Medulla oblongata (tissue), 1 donor: Measurements from ENCODE around the gene NFATC3.
"Not testable (repeated sequence)": the region's sequence is repeated elsewhere in the genome, so short reads cannot be mapped to it uniquely, and the experiment has no call there.

Experiments used
- DNase-seq: peaks from one replicate; pipeline ENCODE4 v3.0.0-alpha.2; 2015; ENCODE audit errors: extremely low spot score

Gene NFATC3

DNA sequence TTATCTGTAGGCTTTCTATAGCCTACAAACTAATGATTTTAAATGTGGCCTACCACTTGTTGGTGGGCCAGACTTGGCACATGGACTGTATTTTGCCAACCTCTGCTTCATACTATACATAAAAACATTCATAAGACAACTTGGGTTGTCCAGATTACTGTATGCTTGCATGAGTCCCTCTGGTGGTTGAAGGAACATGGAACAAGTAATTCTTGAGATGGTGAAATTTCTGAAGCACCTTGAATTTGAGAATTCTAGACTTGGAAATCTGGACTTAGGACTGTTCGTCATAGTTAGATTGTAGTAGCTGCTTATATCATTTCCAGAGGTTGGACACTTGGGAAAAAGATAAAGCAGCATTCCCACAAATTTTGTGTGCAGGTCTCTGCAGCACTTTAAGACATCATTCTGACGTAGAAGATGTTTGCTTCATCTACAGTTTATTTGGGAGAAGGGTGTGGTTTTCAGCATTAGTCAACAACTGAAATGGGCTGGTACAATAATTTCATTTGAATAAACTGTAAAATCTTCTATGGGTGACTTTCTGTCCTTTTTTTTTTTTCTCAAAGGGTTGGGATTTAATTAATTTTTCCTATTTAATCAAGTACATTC, 31.2 kb downstream of the NFATC3 start:
- DNase-seq = no peak

DNA sequence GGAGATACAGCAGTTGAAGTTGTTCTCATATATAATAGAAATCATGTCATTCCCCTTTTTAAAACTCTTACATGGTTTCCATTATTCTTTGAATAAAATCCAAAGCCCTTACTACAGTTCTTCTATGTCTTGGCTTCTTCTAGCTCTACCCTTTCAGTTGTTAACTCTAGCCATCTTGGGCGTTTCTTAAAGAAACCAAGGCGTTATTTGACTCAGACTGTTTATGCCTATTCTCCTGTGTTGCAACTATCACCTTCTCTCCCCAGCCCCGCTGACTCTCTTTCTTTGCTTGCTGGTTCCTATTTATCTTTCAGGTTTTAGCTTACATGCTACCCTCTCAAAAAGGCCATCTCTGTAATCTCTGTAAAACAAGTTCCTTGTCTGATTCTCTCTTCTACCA, 32.7 kb downstream of the NFATC3 start:
- DNase-seq = no peak

- not testable (repeated sequence) for DNase-seq
These were observed 33.8 kb downstream of the NFATC3 start for GRCh38 chr16:68118954-68119353.

GRCh38 chr16:68120496-68120895, 35.3 kb downstream of the NFATC3 start:
- DNase-seq = not testable (repeated sequence)

GRCh38 chr16:68126395-68126794, 41.2 kb downstream of the NFATC3 start:
- DNase-seq = no peak

GRCh38 chr16:68128577-68129305, 43.6 kb downstream of the NFATC3 start:
- DNase-seq = no peak

GRCh38 chr16:68130520-68130919, 45.4 kb downstream of the NFATC3 start:
- no peak for DNase-seq

- DNase-seq = no peak
These were observed 46.9 kb downstream of the NFATC3 start for GRCh38 chr16:68131813-68132706.

GRCh38 chr16:68133000-68133399, 47.8 kb downstream of the NFATC3 start:
- DNase-seq = not testable (repeated sequence)

DNA sequence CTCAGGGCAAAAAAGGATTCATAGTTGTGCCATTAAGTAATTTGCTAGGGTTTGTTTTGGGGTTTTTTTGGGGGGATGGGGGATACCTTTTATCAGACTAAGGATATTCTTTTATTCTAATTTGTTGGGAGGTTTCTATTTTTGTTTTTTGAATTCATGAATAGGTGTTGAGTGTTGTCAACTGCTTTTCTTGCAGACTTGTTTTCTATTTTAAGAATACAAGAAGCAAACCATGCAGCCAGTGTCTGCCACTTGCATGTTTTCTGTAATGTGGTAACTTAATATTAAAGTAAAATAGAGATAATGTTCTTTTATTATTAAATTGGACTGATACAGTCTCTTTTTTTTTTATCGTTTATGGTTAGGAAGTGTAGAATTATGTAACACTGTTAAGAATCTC, 49.5 kb downstream of the NFATC3 start:
- no peak for DNase-seq

GRCh38 chr16:68136515-68136914, 51.3 kb downstream of the NFATC3 start:
- no peak for DNase-seq

GRCh38 chr16:68144008-68144407, 58.8 kb downstream of the NFATC3 start:
- no peak for DNase-seq

DNA sequence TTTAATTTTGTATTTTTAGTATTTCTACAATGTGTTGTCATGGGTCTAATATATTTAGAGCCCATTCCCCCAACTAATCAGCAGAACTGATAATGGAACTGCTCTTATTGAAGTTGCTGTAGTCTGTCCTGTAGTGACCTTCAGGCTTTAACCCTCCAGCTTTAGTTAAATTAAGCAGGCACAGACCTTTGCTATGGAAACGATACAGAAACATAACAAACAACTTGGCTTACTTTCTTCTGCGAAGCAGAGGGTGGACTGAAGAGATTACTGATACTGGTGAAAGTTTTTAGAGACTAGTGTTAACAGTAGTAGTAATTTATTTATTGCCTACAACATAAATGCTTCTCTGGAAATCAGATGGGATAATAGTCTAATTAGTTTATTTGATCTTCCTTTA, 61.4 kb downstream of the NFATC3 start:
- DNase-seq = no peak

DNA sequence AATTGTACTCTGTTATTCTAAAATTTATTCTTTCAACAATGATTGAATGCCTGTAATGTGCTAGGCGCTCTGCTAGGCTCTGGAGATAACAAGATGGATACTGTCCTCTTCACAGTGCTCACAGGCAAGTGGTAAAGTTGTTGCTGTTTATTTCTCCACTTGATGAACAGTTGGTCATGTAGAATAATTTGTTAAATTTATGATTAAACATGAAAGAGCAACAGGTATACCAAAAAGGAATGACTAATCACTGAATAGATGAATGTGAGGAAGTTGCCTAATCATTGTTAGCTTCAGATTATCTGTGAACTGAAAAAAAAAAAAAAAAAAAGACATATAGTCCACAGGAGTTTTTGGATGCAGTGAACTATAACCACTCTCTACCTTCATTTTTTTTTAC, 62.3 kb downstream of the NFATC3 start:
- no peak for DNase-seq

DNA sequence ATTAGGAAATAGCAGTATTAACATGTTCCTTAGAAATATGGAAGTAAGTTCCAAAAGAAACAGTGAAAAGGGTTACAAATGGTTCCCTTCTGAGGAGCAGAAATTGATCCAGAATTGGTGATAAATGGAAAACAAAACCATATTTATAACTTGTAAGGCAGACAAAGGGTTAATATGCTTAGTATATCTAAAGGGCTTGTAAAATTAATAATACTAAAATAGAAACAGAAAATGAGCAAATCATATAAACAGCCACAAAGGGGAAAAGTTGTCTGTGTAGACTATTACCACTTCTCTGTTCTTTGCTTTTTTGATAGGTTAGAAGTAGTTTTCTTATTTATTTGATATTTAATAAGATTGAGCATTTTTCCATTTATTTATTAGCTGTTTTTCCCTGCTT, 64.4 kb downstream of the NFATC3 start:
- no peak for DNase-seq

DNA sequence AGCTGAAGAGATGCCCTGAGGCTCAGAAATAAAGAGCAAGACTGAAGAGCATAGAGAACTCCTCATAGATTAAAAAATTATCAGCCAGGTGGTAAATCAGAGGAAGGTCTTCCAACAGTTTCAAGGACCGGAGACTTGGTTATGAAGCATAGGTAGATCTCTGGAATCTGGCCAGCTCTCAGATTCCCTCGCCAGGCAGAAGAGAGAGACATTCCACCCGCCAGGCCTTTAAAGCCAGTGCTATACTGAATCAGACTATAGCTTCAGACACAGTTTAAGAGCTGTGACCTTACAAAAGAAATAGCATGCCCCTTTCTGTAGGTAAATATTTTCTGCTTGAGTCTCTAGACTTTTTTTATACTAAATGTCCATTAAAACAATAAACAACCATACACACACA, 70.3 kb downstream of the NFATC3 start:
- no peak for DNase-seq

DNA sequence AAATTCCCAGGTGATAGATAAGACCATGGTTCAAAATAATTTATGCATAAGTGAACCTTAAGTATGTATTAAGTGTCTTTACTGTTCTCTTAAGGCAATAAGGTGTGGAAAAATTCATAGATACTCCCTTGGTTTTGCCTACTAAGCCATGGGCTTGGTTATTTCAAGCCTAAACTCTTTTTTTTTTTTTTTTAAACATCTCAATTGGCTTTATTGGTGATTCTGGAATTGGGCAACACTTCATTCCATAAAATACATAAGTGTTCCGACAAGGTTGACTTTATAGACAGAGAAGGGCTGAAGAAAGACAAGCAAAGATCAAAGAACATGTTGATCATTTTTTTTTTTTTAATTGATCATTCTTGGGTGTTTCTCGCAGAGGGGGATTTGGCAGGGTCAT, 77.2 kb downstream of the NFATC3 start:
- DNase-seq = no peak

- not testable (repeated sequence) for DNase-seq
These were observed 78.1 kb downstream of the NFATC3 start for GRCh38 chr16:68163275-68163674.

- DNase-seq = no peak
These were observed 81.1 kb downstream of the NFATC3 start for GRCh38 chr16:68166264-68166663.

DNA sequence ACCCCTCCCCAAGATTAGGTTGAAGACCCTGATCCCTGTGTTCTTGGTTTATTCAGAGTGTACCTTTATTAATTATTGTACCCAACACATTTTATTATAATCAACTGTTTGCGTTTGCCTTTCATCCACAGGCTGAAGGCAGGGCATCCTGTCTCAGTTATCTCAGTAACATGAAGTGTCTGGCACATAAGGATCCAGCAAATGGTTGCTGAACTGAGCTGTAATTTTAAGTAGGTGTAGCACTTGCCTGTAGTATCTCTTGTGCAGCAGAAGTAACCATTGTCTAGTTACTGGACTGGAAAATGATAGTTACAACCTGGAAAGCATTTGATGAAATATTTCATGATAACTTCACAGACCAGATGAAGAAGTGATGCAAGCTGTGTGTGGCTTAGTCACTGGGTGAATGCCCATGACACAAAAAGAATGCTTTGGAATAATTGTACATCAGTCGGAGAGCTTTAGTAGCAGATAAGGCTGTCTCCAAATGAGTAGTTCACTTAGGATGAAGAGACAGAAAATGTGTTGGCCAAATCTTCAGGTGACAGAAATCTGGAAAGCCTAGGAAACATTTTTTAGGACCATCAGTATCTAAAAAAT, 94.1 kb downstream of the NFATC3 start:
- DNase-seq = no peak

- no peak for DNase-seq
These were observed 94.7 kb downstream of the NFATC3 start for GRCh38 chr16:68179855-68180254.

GRCh38 chr16:68183046-68183445, 97.9 kb downstream of the NFATC3 start:
- DNase-seq = no peak
